Endothelial cell of umbilical vein (primary cell): Measurements from ENCODE around the gene LDLRAD3. TPM values are rescaled to one million over a fixed set of nuclear protein-coding genes. Genes with fewer than 3 reads are reported as not detected.

Experiments
- BruUV-seq: library from RNA; stranded (reverse); fragments of 400-500 nt; replicated peaks from 2 replicates; lab custom pipeline; 2021; lab: Mats Ljungman, UMichigan
- CTCF ChIA-PET: fragments of 300-600, 350-600 bp; sonication (Branson Sonifier 250); formaldehyde crosslinking; loops from one replicate; lab custom pipeline; 2021; ENCODE audit warnings: antibody characterized with exemption, inconsistent platforms; lab: Charles Lee
- POLR2A ChIA-PET: fragments of 300-600, 350-600 bp; sonication (Branson Sonifier 250); formaldehyde crosslinking; loops from one replicate; lab custom pipeline; 2021; ENCODE audit warnings: antibody characterized with exemption, inconsistent platforms; lab: Charles Lee
- DNase-seq: peaks from one replicate; pipeline ENCODE4 v3.0.0-alpha.2; 2011; ENCODE audit warnings: low read depth, low spot score
- FAIRE-seq: peaks from 2 replicates; lab custom pipeline; 2011; peaks lifted over from hg19 to GRCh38; lab: Jason Lieb, UNC
- H2AFZ ChIP-seq: 2 replicates; pipeline ENCODE4 v1.6.0; 2012; ENCODE audit warnings: low read depth, low read length, control low read depth, inconsistent platforms
- H3K27ac ChIP-seq: 2 replicates; pipeline ENCODE4 v1.5.1; 2011; ENCODE audit warnings: low read depth, mild to moderate bottlenecking, control low read depth, low read length, moderate library complexity; ENCODE audit not compliant: insufficient read depth
- H3K27me3 ChIP-seq, 2 experiments: 2 replicates each; pipeline versions ENCODE4 v1.6.0 to v1.6.1; 2011; ENCODE audit warnings: low read length in 2 of 2, mixed read lengths in 1 of 2; ENCODE audit not compliant: control insufficient read depth in 2 of 2, insufficient read depth in 2 of 2
- H3K36me3 ChIP-seq, 2 experiments: 2 replicates in 1 of 2; 3 replicates in 1 of 2; pipeline ENCODE4 v1.5.1; 2011; ENCODE audit warnings: low read length in 2 of 2, mild to moderate bottlenecking in 1 of 2, moderate library complexity in 1 of 2; ENCODE audit not compliant: control insufficient read depth in 2 of 2, insufficient read depth in 2 of 2; ENCODE audit errors: extremely low read depth in 1 of 2
- H3K4me1 ChIP-seq: 3 replicates; pipeline ENCODE4 v1.5.1; 2011; ENCODE audit warnings: mild to moderate bottlenecking, low read length; ENCODE audit not compliant: control insufficient read depth, insufficient read depth; ENCODE audit errors: extremely low read depth
- H3K4me2 ChIP-seq: 2 replicates; pipeline ENCODE4 v1.6.1; 2011; ENCODE audit warnings: low read length, control low read depth, mixed read lengths; ENCODE audit not compliant: insufficient read depth
- H3K4me3 ChIP-seq, 3 experiments: fragments of 200-600 bp in 1 of 3; sonication (generic), shearing (Covaris generic) in 1 of 3; replicated peaks in 1 of 3; 2 replicates each; pipeline ENCODE4 v1.5.1; 2011 to 2016; ENCODE audit warnings: control low read depth in 3 of 3, low read length in 3 of 3, mild to moderate bottlenecking in 2 of 3, inconsistent platforms in 1 of 3, low read depth in 1 of 3, moderate library complexity in 1 of 3; ENCODE audit not compliant: insufficient read depth in 1 of 3
- H3K79me2 ChIP-seq: 2 replicates; pipeline ENCODE4 v1.6.0; 2012; ENCODE audit warnings: low read length, inconsistent platforms; ENCODE audit not compliant: control insufficient read depth, insufficient read depth
- H3K9ac ChIP-seq: replicated peaks from 2 replicates; pipeline ENCODE3; 2011; ENCODE audit warnings: low read length, control low read depth; ENCODE audit not compliant: insufficient read depth; ENCODE audit errors: extremely low read depth
- H3K9me1 ChIP-seq: replicated peaks from 3 replicates; pipeline ENCODE4 v1.6.0; 2011; ENCODE audit warnings: mild to moderate bottlenecking, low read length; ENCODE audit not compliant: control insufficient read depth, insufficient read depth; ENCODE audit errors: extremely low read depth
- H3K9me3 ChIP-seq: replicated peaks from 2 replicates; pipeline ENCODE4 v1.5.1; 2012; ENCODE audit warnings: low read length, inconsistent platforms; ENCODE audit not compliant: control insufficient read depth, insufficient read depth
- H4K20me1 ChIP-seq: replicated peaks from 2 replicates; pipeline ENCODE3; 2011; ENCODE audit warnings: mild to moderate bottlenecking, low read length; ENCODE audit not compliant: control insufficient read depth, insufficient read depth; ENCODE audit errors: extremely low read depth
- FOS ChIP-seq: IDR thresholded peaks from 2 replicates; pipeline ENCODE4 v1.6.1; 2011; ENCODE audit warnings: mild to moderate bottlenecking, low read length, moderate library complexity, borderline replicate concordance; ENCODE audit not compliant: insufficient read depth
- JUN ChIP-seq: IDR thresholded peaks from 2 replicates; pipeline ENCODE4 v1.6.1; 2011; ENCODE audit warnings: borderline replicate concordance, low read depth; ENCODE audit not compliant: insufficient read length, insufficient read depth
- POLR2AphosphoS5 ChIP-seq: IDR thresholded peaks from 2 replicates; pipeline ENCODE4 v1.6.1; 2012; ENCODE audit warnings: low read depth, mild to moderate bottlenecking, control low read depth, low read length, moderate library complexity; ENCODE audit not compliant: insufficient read depth
- dilution Hi-C: fragments of 300-500 bp; cut with MboI; formaldehyde crosslinking; loops from one replicate; pipeline ENCODE4 v1.15.0; 2019; ENCODE audit warnings: low sequenced_read_pairs; ENCODE audit not compliant: extremely low pct_ligation_motif_present
- intact Hi-C: fragments of 100-400 bp; cut with micrococcal nuclease; formaldehyde crosslinking; loops from one replicate; pipeline ENCODE4 v1.10.0; 2022
- polyA plus RNA-seq, 4 experiments: library from polyadenylated mRNA; depleted of rRNA in 3 of 4; stranded (reverse) in 3 of 4; unstranded in 1 of 4; fragments of >200 nt; gene quantifications; 2 replicates each; pipeline versions ENCODE4 v1.2.1 to v1.2.3, GENCODE V29; 2011 to 2012; ENCODE audit warnings: missing spikeins in 1 of 4
- total RNA-seq: library from RNA; stranded (reverse); gene quantifications from 2 replicates; pipeline ENCODE4 v1.2.3, GENCODE V29; 2021
- TF ChIP-seq, protein P1 (sequence below), 2 donors: IDR thresholded peaks; 1 replicate in 1 of 2; 2 replicates in 1 of 2; pipeline ENCODE4 v1.5.1; 2011; ENCODE audit warnings: low read length in 2 of 2, mild to moderate bottlenecking in 2 of 2, moderate library complexity in 2 of 2, control low read depth in 1 of 2, inconsistent platforms in 1 of 2, low read depth in 1 of 2; ENCODE audit not compliant: insufficient read depth in 1 of 2; ENCODE audit errors: extremely low read depth in 1 of 2

The LDLRAD3 gene
- total and polyA plus RNA-seq, 2 donors (not counting 3 experiments of a cell fraction or from before 2014, with no cell fraction given), result 17.9 to 25.1 TPM

DNA sequence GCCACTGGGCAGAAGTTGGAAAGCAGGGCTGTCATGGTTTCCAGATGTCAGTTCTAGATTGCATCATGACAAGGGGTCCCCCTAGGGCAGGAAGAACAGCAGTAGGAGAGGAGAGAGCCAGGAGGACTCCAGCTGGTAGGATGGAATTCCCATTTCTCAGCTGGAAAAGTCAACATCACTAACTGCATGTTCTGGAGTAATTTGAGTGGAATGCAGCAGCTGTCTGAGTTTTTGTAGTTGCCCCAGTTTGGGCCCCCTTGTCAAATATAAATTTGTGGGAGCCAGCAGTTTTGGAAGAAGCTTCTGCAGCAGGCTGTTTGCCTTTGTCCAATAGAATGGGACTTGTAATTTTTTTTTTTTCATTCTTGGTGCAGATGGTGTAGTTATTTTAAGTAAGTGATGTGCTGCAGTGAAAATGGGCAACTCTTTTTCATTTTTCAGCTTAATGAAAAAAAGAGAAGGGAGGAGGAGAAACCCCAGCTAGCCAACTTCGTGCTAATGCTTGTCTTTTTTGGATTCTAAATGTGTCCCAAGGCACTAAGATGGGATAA is 86.9 kb downstream of the LDLRAD3 start:
- Histone ChIP-seq H3K9me1 (no peaks in the 10 kb centered on the region), H3K9ac (no peak overlapping the region), H3K27ac (no peak overlapping the region), H2AFZ (no peak overlapping the region), H3K9me3 (no peaks in the 10 kb centered on the region), H4K20me1 (no peaks in the 10 kb centered on the region), H3K4me1 (peaks cover 9% of the 10 kb centered on the region), H3K36me3 (no peaks in the 10 kb centered on the region), H3K79me2 (peaks cover 5% of the 10 kb centered on the region), H3K4me2 (no peak overlapping the region), H3K4me3 (no peak overlapping the region), H3K27me3 (no peaks in the 10 kb centered on the region)
- POLR2A ChIA-PET, result no interaction called here
- DNase-seq (no peak), FAIRE-seq (no peak)
- no TSS peak for BruUV-seq
- intact Hi-C loops, result no loop called here
- TF ChIP-seq FOS (no peak), POLR2AphosphoS5 (no peak), JUN (no peak)
- TF ChIP-seq, protein P1, sequence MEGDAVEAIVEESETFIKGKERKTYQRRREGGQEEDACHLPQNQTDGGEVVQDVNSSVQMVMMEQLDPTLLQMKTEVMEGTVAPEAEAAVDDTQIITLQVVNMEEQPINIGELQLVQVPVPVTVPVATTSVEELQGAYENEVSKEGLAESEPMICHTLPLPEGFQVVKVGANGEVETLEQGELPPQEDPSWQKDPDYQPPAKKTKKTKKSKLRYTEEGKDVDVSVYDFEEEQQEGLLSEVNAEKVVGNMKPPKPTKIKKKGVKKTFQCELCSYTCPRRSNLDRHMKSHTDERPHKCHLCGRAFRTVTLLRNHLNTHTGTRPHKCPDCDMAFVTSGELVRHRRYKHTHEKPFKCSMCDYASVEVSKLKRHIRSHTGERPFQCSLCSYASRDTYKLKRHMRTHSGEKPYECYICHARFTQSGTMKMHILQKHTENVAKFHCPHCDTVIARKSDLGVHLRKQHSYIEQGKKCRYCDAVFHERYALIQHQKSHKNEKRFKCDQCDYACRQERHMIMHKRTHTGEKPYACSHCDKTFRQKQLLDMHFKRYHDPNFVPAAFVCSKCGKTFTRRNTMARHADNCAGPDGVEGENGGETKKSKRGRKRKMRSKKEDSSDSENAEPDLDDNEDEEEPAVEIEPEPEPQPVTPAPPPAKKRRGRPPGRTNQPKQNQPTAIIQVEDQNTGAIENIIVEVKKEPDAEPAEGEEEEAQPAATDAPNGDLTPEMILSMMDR (IDR thresholded peaks at IDR 0.05; ENCODE audit: extremely low read depth in 1 of 2, insufficient read depth in 1 of 2, low read depth in 1 of 2, low read length in 2 of 2), result no peak
- dilution Hi-C loops, result no loop called here
- CTCF ChIA-PET, result interaction anchor here (1.3 kb wide), 2 partner anchors 11 to 14 kb away, joined by 3 read pairs; no protein-coding TSS in a partner anchor
